GM12891 (cell line): ENCODE data around the gene RALGAPA2. TPM values are rescaled to one million over a fixed set of nuclear protein-coding genes. Genes with fewer than 3 reads are reported as not detected.

ENCODE experiments used
- DNase-seq: peaks from one replicate; pipeline ENCODE4 v3.0.0; 2011; ENCODE audit warnings: low spot score; ENCODE audit not compliant: insufficient read length
- FAIRE-seq: peaks from 2 replicates; lab custom pipeline; 2011; peaks lifted over from hg19 to GRCh38; lab: Jason Lieb, UNC
- PAX5 ChIP-seq: IDR thresholded peaks from 2 replicates; pipeline ENCODE4 v1.6.1; 2011; ENCODE audit warnings: low read length, moderate library complexity, mild to moderate bottlenecking; ENCODE audit not compliant: insufficient read depth, severe bottlenecking
- POLR2A ChIP-seq: IDR thresholded peaks from 2 replicates; pipeline ENCODE4 v1.6.1; 2011; ENCODE audit warnings: low read depth, low read length, control low read depth
- POLR2AphosphoS5 ChIP-seq: IDR thresholded peaks from 2 replicates; pipeline ENCODE4 v1.6.1; 2011; ENCODE audit warnings: low read depth, low read length, control low read depth
- POU2F2 ChIP-seq: IDR thresholded peaks from 2 replicates; pipeline ENCODE4 v1.6.1; 2011; ENCODE audit warnings: low read depth, mild to moderate bottlenecking, control low read depth, low read length, moderate library complexity
- SPI1 ChIP-seq: IDR thresholded peaks from 2 replicates; pipeline ENCODE4 v1.6.1; 2011; ENCODE audit warnings: low read depth, low read length, control low read depth
- TAF1 ChIP-seq: IDR thresholded peaks from 2 replicates; pipeline ENCODE4 v1.6.1; 2011; ENCODE audit warnings: low read depth, low read length, control low read depth
- polyA plus RNA-seq: library from polyadenylated mRNA; unstranded; fragments of >200 nt; gene quantifications from one replicate; pipeline ENCODE4 v1.2.1, GENCODE V29; 2012; ENCODE audit warnings: low read depth, missing spikeins, inconsistent platforms; ENCODE audit not compliant: missing spikeins

RALGAPA2 gene
- polyA plus RNA-seq = 8.9 TPM

DNA sequence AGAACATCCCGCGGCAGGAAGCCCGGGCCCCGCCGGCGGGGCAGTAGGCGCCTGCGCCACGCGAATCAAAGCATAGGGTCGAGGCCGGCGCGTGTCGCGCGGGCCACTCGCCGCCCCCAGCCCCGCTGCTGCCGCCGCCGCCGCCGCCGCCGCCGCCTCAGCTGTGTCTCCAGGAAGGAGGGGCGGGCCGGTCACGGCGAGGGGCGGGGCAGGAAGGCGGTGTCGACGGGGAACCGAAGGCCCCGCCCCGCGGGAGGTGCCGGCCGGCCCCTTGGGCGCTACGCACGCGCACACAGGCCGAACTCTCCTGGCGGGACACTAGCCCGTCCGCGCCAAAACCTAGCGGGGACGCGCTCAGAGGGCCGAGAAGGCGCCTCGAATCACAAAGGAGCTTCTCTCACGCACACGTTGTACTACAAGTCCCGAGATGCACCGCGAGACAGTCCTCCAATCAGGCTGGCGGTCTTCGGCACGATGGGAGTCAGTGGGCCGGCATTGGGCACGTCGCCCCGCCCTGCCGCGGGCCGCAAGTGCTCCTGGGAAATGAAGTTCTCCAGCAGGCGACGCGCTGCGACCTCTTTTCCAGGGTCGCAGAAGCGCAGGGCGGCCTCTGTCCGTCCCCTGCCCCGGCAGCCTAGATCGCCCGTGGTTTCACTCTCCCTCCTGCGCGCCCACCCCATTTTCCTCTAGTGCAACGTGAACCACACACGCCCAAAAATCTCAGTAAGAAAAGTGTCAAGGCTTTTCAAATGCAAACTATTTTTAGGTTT is at the start of gene RALGAPA2:
Gene RALGAPA2, minus strand, starts transcription at position 171 of the 770 bp plus-strand sequence. Its CDS starts 164 bp downstream, at position 7.
- FAIRE-seq (peak; percentile 99), DNase-seq (peak; percentile 86)
- TF ChIP-seq SPI1 (no peak), POU2F2 (no peak; the same call in 1 of the 2 replicates), POLR2AphosphoS5 (no peak), PAX5 (no peak), TAF1 (no peak), POLR2A (no peak)

GRCh38 chr20:20761301-20761700 is 48.9 kb upstream of the RALGAPA2 start:
- DNase-seq = no peak
- no peak for FAIRE-seq
- TF ChIP-seq POLR2AphosphoS5 = no peak
- TF ChIP-seq TAF1 = no peak
- TF ChIP-seq POU2F2 = no peak
- TF ChIP-seq SPI1 = no peak
- no peak for TF ChIP-seq POLR2A

DNA sequence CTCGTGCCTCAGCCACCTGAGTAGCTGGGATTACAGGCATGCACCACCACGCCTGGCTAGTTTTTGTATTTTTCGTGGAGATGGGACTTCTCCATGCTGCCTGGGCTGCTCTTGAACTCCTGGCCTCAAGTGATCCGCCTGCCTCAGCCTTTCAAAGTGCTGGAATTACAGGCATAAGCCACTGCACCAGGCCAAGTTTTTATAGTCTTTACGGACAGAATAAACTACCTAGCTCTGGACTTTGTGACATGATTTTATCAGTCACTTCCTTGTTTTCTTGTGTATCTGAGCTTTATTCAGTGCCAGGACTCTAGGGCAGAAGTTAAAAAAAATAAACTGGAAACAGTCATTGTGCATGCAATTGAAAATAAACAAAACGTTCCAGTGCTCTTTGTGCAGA is 46.7 kb upstream of the RALGAPA2 start:
- no peak for FAIRE-seq
- DNase-seq = no peak
- TF ChIP-seq POLR2AphosphoS5 (no peak), POU2F2 (no peak), PAX5 (no peak), POLR2A (no peak), SPI1 (no peak), TAF1 (no peak)

DNA sequence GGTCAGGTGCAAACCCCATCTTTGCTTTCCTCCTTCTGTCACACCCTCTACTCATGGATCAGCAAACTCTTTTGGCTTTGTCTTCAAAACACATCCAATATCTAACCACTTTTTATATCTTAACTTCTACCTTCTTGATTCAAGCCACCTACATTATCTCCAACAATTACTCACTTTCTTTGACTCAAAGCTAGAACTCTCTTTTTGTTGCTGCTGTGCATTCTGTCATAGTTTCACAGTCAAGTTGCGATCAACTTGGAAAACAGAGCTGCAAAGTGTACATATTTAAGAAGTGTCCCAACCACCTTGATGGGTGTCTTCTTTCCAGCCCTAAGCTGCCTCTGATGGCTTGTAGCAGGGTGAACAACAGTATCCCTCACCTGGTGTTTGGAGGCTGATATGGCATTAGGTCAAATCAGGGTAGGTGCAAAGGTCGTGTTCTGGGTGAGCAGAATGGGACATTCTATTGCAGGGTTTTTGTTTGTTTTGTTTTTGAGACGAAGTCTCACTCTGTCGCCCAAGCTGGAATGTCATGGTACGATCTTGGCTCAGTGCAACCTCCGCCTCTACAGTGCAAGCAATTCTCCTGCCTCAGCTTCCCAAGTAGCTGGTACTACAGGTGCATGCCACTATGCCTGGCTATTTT is 43.4 kb upstream of the RALGAPA2 start:
- no peak for TF ChIP-seq SPI1
- FAIRE-seq = no peak
- DNase-seq = no peak

- no peak for DNase-seq
- no peak for FAIRE-seq
- TF ChIP-seq SPI1 (peak; percentile 83), POLR2AphosphoS5 (no peak)
Measured at GRCh38 chr20:20755231-20755630, 42.8 kb upstream of the RALGAPA2 start.

GRCh38 chr20:20754714-20755113 is 42.3 kb upstream of the RALGAPA2 start:
- no peak for DNase-seq
- peak; percentile 45 for FAIRE-seq
- TF ChIP-seq POLR2A (no peak), TAF1 (no peak), POLR2AphosphoS5 (no peak), SPI1 (no peak), POU2F2 (no peak), PAX5 (no peak)

- TF ChIP-seq SPI1 (no peak), PAX5 (no peak), TAF1 (no peak), POLR2A (no peak), POU2F2 (no peak)
- DNase-seq = no peak
Measured at GRCh38 chr20:20752712-20753111, 40.3 kb upstream of the RALGAPA2 start.

GRCh38 chr20:20747298-20747697 is 34.9 kb upstream of the RALGAPA2 start:
- FAIRE-seq (no peak), DNase-seq (no peak)
- TF ChIP-seq POU2F2 (no peak), PAX5 (no peak), TAF1 (no peak)

More at GRCh38 chr20:20752712-20753111, 40.3 kb upstream of the RALGAPA2 start:
- no peak for FAIRE-seq

GRCh38 chr20:20744170-20744725 is 31.8 kb upstream of the RALGAPA2 start:
- DNase-seq (no peak), FAIRE-seq (no peak)
- TF ChIP-seq POU2F2 = no peak
- no peak for TF ChIP-seq POLR2AphosphoS5
- TF ChIP-seq TAF1 = no peak
- no peak for TF ChIP-seq POLR2A

DNA sequence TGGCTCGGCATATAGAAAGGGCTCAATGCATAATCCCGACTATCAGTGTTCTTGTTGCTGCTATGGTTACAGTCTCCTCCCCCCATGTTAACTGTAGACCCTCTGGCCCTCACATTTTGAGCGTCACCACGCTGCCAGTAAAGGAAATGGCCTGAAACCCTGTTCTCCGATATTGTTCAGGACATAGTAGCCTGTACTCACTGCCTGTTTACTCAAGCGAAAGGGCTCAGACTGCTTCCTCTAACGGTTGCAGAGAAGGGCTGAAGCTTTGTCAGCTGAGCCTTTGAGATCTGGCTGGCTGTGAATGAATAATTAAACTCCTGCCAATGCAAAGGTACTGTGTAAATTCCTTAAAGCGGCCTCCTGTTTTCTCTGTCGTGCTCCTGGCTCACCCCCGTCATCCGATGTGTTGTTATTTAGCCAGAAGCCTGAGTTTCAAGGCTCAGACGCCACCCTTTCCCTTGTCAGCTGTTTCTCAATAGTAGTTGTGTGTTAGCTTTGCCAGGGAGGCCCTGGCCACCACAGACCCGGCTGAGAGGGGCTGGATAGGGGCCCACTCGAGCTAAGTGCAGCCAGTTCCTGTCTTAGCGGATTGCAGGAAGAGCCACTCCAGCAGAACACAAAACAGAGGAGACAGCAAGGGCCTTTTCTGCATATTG is 31.2 kb upstream of the RALGAPA2 start:
- DNase-seq = no peak
- TF ChIP-seq POU2F2 (no peak), POLR2A (no peak), SPI1 (no peak), TAF1 (no peak), PAX5 (no peak), POLR2AphosphoS5 (no peak)
- peak; percentile 79 for FAIRE-seq
